ENCODE data around the gene GNG4.
"Not testable (repeated sequence)": the region's sequence is repeated elsewhere in the genome, so short reads cannot be mapped to it uniquely, and the experiment has no call there.

Gene GNG4

GRCh38 chr1:235648954-235649367 is 623 bp downstream of the GNG4 start:
- peak; percentile 30 for DNase-seq

- peak; percentile 74 for DNase-seq
Measured at GRCh38 chr1:235648407-235648907, 1.1 kb downstream of the GNG4 start.

GRCh38 chr1:235647537-235647936 is 2.0 kb downstream of the GNG4 start:
- not testable (repeated sequence) for DNase-seq

- no peak for DNase-seq
Measured at GRCh38 chr1:235646463-235646862, 3.1 kb downstream of the GNG4 start.

- DNase-seq, result no peak
Measured at GRCh38 chr1:235644693-235645305, 4.8 kb downstream of the GNG4 start.

- no peak for DNase-seq
Measured at GRCh38 chr1:235643837-235644692, 5.5 kb downstream of the GNG4 start.

GRCh38 chr1:235642943-235643371 is 6.6 kb downstream of the GNG4 start:
- DNase-seq, result no peak

GRCh38 chr1:235642011-235642942 is 7.3 kb downstream of the GNG4 start:
- DNase-seq, result peak; percentile 64

- DNase-seq, result no peak
Measured at GRCh38 chr1:235640580-235640979, 9.0 kb downstream of the GNG4 start.

- no peak for DNase-seq
Measured at GRCh38 chr1:235639226-235640205, 10.1 kb downstream of the GNG4 start.

GRCh38 chr1:235638612-235639011 is 11.0 kb downstream of the GNG4 start:
- not testable (repeated sequence) for DNase-seq

- DNase-seq, result no peak
Measured at GRCh38 chr1:235637756-235638534, 11.6 kb downstream of the GNG4 start.

GRCh38 chr1:235635938-235636662 is 13.5 kb downstream of the GNG4 start:
- no peak for DNase-seq

GRCh38 chr1:235632506-235633401 is 16.8 kb downstream of the GNG4 start:
- no peak for DNase-seq

GRCh38 chr1:235631816-235632215 is 17.8 kb downstream of the GNG4 start:
- no peak for DNase-seq

GRCh38 chr1:235628316-235629005 is 21.1 kb downstream of the GNG4 start:
- DNase-seq, result no peak

GRCh38 chr1:235625831-235626230 is 23.8 kb downstream of the GNG4 start:
- DNase-seq, result no peak

GRCh38 chr1:235625340-235625739 is 24.2 kb downstream of the GNG4 start:
- DNase-seq, result no peak

All from NCI-H774 (cell line).